Suppressor macrophage (primary cell): ENCODE measurements around the gene MAPK7.

Experiments used
- DNase-seq, 4 experiments: peaks; one replicate each; pipeline ENCODE4 v3.0.0-alpha.2; 2020 to 2022

The MAPK7 gene

GRCh38 chr17:19381361-19381740 lies 3.1 kb downstream of the MAPK7 start:
- DNase-seq = no peak

DNA sequence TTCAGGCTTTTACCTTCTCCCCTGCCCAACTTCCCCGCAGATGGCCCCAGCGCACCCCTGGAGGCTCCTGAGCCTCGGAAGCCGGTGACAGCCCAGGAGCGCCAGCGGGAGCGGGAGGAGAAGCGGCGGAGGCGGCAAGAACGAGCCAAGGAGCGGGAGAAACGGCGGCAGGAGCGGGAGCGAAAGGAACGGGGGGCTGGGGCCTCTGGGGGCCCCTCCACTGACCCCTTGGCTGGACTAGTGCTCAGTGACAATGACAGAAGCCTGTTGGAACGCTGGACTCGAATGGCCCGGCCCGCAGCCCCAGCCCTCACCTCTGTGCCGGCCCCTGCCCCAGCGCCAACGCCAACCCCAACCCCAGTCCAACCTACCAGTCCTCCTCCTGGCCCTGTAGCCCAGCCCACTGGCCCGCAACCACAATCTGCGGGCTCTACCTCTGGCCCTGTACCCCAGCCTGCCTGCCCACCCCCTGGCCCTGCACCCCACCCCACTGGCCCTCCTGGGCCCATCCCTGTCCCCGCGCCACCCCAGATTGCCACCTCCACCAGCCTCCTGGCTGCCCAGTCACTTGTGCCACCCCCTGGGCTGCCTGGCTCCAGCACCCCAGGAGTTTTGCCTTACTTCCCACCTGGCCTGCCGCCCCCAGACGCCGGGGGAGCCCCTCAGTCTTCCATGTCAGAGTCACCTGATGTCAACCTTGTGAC lies 3.6 kb downstream of the MAPK7 start:
- no peak for DNase-seq

- DNase-seq = no peak
These were observed 4.5 kb downstream of the MAPK7 start for GRCh38 chr17:19382531-19383444.

GRCh38 chr17:19383681-19384470 lies 5.6 kb downstream of the MAPK7 start:
- DNase-seq = no peak

GRCh38 chr17:19384723-19385391 lies 6.6 kb downstream of the MAPK7 start:
- peak in 3 of 4 experiments; percentile 37 to 59 (median 51) for DNase-seq

- no peak for DNase-seq
These were observed 7.3 kb downstream of the MAPK7 start for GRCh38 chr17:19385521-19385983.

DNA sequence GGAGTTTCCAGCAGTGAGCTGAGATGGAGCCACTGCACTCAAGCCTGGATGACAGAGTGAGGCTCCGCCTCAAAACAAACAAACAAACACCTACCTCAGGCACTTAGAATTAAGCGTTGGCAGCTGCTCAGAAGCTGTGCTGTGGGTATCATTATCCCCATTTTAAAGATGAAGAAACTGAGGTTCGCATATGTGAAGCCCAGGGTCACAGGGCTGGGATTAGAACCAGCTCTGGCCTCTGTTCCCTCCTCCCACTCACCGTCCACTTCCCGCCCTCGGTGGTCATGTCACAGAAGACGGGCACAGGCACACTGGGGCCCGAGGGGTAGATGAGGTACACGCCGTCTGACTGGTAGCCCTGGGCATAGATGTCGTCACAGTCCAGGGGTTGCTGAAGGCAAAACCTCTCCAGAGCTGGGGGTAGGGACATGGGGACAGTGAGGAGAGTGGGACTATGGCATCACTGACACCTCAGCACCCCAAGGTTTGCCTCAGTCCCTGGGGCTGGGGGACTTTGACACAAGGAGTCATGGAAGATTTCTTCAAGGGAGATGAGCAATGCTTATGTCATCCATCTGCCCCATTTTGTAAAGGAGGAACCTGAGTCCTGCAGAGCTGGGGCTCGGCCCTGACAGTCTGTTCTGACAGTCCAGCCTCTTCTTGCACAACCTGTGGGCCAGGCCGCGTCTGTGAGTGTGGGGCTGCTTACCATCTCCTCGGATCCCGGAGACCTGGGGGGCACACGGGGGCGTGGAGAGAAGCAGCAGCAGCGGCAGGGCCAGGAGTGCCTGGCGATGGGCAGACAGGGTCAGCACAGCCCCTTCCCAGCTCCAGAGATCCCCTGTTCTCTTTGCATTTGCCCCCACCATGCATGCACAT lies 8.0 kb downstream of the MAPK7 start:
- peak; percentile 91 to 98 (median 93) for DNase-seq

DNA sequence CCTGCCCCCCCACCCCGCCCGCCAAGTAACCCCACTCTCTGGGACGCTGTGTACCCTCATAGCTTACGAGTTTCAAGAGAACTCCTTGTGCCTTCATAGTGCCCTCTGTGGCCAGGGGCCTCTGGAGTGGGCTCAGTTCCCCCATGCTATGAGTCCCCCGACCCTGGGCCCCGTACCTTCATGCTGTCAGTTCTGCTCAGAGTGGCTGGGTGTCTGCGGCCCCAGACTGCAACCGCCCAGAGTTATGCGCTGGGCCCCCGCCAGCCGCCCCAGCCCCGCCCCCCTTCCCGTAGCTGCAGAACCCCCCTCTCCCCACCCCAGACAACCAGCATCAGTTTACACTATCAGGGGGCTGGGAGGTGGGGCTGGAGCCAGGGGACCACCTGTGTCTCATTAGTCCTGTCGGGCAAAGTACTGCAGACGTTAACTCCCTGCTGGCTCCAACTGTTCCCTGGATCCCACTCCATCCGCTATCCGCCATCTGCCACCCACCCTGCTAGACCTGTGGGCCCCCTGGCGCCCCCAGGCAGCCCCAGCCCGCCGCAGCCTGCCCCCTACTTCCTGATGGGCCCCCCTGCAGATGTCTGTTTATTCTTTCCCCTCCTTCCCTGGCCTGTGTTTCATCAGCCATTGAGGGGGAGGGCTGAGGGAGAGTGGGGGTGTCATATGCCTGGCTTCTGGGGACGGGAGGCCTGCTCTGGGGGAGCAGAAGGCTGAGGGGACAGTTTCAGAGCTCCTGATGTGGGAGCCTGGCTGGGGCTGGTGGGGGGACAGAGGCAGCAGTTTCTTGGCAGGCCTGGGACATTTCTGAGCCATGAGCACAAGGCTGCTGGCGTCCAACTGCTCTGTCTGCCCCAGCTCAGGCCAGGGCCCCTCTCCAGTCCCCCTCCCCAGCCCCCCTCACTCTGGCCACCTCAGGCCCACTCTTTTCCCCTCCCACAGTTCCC lies 8.9 kb downstream of the MAPK7 start, which contains the start of gene MFAP4:
Gene MFAP4, minus strand, starts transcription at position 217 of the 947 bp plus-strand sequence. Its CDS starts 35 bp downstream, at position 182.
- peak in 3 of 4 experiments; percentile 31 to 37 (median 37) for DNase-seq

- DNase-seq = peak in 3 of 4 experiments; percentile 27 to 47 (median 34)
These were observed 9.7 kb downstream of the MAPK7 start for GRCh38 chr17:19387921-19388521.

DNA sequence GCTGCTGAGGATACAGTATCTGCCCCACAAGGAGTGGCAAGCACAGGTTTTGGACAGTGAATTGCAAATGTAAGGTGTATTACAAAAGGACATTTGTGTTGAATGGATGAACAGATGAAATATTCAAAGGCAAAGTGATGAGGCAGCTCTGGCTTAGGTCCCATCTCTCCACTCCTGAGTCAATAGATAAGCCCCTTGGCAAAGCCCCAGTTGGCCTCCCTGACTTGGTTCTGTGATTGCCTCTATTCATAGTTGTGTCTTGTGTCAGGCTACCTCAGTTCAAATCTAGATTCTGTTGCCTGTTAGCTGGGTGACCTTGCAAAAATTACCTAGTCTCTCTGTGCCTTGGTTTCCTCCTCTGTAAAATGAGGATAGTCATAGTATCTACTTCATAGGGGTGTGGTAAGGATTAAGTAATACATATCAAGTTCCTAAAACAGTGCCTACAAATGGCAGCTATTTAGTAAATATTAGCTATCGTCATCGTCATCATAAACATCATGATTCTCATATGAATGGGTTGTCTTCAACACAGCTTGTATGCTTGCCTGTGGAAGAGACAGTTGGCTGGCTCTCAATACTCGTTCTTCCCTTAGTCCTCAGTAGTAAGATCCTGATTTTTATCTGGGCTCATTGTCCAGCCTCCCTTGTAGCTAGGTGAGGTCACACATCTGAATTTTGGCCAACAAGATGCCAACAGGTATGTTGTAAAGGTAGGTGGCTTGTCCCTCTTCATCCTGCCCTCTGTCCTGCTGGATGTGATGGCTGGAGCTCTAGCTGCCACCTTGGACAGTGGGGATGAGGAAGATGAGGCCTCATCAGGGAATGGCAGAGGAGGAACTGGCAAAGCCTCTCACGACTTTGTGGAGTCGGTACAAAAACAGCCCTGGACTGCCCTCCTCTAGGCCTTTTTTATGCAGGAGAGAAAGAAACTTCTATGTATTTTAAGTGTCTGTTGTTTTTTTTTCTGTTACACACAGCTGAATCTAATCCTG lies 10.8 kb downstream of the MAPK7 start:
- DNase-seq = peak in 3 of 4 experiments; percentile 32 to 56 (median 43)

- no peak for DNase-seq
These were observed 12.7 kb downstream of the MAPK7 start for GRCh38 chr17:19390951-19391350.

DNA sequence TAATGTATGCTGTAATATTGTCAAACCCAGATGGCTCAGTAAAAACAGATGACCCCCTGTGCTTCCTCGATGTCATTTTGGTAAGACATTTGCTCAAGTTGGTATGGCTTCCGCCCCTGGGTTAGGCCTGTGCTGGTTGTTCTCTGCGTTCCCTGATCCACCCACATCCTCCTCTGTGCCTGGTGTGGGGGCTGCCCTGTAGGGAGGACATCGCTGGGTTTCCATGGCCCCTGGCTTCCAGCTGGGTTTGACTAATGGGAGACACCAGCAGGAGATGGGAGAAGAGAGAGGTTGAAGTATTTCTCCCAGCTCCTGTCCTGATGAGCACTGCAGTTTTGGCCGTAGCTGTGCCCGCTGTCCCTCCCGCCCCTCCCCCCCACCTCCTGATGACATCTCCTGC lies 13.1 kb downstream of the MAPK7 start:
- DNase-seq = no peak

- DNase-seq = no peak
These were observed 14.0 kb downstream of the MAPK7 start for GRCh38 chr17:19392303-19392702.

DNA sequence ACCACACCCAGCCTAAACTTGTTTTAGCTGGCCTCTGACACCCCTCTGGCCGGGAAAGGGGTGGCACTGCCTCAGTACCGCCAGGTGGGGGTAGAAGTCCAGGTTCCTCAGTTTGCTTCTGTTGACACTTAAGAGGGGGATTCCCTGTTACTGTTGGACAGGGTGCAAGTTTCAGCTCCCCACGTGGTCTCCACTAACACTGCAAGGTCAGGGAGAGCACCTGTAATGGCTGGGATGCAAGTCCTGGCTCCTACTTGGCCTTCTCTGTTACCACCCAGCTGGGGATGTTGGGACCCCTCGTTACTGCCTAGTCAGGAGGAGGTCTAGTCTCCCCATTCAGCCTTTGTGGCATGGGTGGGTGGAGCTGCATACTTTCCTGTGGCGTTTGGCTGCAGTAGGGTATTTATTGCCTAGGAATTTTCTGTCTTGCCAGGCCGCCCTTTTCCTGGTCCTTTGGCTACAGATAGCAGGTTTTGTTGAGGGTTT lies 19.3 kb downstream of the MAPK7 start:
- no peak for DNase-seq

- DNase-seq = peak; percentile 87 to 97 (median 92)
These were observed 20.2 kb downstream of the MAPK7 start for GRCh38 chr17:19398301-19399181.

GRCh38 chr17:19399750-19400450 lies 21.6 kb downstream of the MAPK7 start:
- DNase-seq = no peak
